ENCODE results near the gene ASB8. TPM values are rescaled to one million over a fixed set of nuclear protein-coding genes. Genes with fewer than 3 reads are reported as not detected.

The ASB8 gene, protein sequence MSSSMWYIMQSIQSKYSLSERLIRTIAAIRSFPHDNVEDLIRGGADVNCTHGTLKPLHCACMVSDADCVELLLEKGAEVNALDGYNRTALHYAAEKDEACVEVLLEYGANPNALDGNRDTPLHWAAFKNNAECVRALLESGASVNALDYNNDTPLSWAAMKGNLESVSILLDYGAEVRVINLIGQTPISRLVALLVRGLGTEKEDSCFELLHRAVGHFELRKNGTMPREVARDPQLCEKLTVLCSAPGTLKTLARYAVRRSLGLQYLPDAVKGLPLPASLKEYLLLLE
- 100 to 1,000 TPM; 134 to 359 (median 210) TPM for total RNA-seq

DNA sequence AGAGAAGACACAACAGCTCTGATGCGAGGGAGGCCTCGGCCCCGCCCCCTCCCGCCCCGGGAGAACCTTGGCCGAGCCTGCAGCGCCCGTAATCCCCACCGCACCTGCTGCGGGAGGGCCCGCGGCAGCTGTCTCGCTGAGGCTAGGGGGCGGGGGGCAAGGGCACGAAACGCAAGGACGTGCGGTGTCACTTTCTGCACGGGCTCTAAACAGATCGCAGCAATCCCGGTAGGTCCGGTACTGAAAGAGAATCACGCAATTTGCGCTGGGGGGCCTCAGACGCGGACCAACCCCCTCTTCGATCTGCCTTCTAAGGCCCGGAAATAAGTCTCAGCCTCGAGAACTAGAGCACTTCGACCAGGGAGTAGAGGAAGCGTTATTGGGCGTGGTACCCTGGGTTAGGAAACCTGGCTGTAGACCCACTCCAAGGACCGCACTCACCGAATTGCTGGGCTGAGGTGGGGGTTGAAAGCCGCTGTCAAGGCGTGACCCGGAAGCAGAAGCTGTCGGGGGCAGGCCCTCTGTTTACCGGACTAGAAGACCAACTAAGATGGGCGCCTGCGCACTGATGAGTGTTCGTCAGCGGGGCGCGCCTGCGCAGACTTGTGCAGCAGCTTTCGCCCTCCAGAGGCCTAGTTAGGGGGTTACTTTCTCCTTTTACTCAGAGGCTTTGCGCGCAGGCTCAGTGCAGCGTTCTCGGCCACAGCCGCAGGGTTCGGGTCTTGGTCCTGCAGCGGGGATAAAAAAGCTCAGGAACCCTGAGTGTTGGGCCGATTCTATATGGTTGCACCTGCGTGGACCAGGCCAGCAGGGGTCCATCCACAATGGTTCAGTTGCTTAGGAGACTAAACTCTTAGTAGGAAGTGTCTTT, at the start of gene ASB8:
Gene ASB8 (minus strand): TSS at position 498 of the 871 bp plus-strand sequence. CDS start 4,019 bp downstream, outside the sequence.
- Histone ChIP-seq H3K36me3 (peaks cover 0 to 10% of the 10 kb centered on the region in 2 donors), H3K4me3 (peak within 1 kb of the TSS; percentile 63 to 82 (median 74)), H3K9me3 (no peaks in the 10 kb centered on the region), H3K27me3 (no peaks in the 10 kb centered on the region), H3K4me1 (peaks cover 54 to 73% of the 10 kb centered on the region in 2 donors), H3K27ac (peak within 1 kb of the TSS; percentile 84 to 98 (median 93))
- in situ Hi-C loops (cut with MboI; ENCODE audit: low sequenced_read_pairs in 4 of 4) (loop anchor here in 1 of 4 donors (5.0 kb wide), 1 partner anchor 40 kb away; the partner anchor contains the start of gene PFKM), intact Hi-C loops (cut with DNase I; ENCODE audit: low total_unique reads) (loop anchor here (2.0 to 10.0 kb wide), 2 partner anchors 38 to 1892 kb away; partner anchors contain the start of genes PFKM and SLC38A1)
- DNase-seq (peak; percentile 98 to 100), ATAC-seq (peak; percentile 78 to 82)
- TF ChIP-seq, protein P1, sequence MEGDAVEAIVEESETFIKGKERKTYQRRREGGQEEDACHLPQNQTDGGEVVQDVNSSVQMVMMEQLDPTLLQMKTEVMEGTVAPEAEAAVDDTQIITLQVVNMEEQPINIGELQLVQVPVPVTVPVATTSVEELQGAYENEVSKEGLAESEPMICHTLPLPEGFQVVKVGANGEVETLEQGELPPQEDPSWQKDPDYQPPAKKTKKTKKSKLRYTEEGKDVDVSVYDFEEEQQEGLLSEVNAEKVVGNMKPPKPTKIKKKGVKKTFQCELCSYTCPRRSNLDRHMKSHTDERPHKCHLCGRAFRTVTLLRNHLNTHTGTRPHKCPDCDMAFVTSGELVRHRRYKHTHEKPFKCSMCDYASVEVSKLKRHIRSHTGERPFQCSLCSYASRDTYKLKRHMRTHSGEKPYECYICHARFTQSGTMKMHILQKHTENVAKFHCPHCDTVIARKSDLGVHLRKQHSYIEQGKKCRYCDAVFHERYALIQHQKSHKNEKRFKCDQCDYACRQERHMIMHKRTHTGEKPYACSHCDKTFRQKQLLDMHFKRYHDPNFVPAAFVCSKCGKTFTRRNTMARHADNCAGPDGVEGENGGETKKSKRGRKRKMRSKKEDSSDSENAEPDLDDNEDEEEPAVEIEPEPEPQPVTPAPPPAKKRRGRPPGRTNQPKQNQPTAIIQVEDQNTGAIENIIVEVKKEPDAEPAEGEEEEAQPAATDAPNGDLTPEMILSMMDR (IDR thresholded peaks at IDR 0.05 in 4 of 5, conservative IDR thresholded peaks at IDR 0.05 in 1 of 5) = peak; percentile 43 to 60 (median 54)
- TF ChIP-seq POLR2A (IDR thresholded peaks at IDR 0.05) = peak; percentile 66 to 82

DNA sequence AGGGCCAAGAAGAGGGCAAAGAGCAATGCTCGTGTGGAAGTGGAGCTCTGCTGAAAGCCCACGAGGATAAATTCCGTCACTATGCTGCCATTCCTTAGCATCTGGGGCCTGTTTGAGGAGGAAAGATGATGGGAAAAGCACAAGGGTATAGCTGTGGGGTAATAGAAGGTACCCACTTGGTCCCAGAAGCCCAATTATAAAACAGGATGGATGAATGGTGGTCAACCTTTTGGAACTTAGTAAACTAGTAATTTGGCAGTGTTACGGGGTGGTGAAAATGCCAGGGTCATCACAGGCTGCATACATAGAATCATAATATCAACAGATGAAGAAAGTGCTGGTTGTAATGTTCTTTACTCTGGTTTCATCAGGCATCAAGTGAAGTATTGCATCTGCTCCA, 45.9 kb upstream of the ASB8 start, which contains the start of gene OR10AD1:
Gene OR10AD1 (minus strand): TSS at position 101 of the 400 bp plus-strand sequence. CDS start 0 bp downstream, at position 101.
- no peak within 1 kb of the TSS for H3K27ac ChIP-seq
- intact Hi-C loops (cut with DNase I; ENCODE audit: low total_unique reads) (no loop called here), in situ Hi-C loops (cut with MboI; ENCODE audit: low sequenced_read_pairs in 4 of 4) (no loop called here)
- no peak for DNase-seq
- H3K4me1 ChIP-seq = peaks cover 12 to 13% of the 10 kb centered on the region in 2 donors
- H3K27me3 ChIP-seq = no peaks in the 10 kb centered on the region
- no peak for ATAC-seq
- H3K4me3 ChIP-seq = no peak within 1 kb of the TSS
- TF ChIP-seq, protein P1 (IDR thresholded peaks at IDR 0.05 in 4 of 5, conservative IDR thresholded peaks at IDR 0.05 in 1 of 5) = no peak
- TF ChIP-seq POLR2A (IDR thresholded peaks at IDR 0.05) = no peak
- peaks cover 0 to 25% of the 10 kb centered on the region in 2 donors for H3K36me3 ChIP-seq
- no peaks in the 10 kb centered on the region for H3K9me3 ChIP-seq

DNA sequence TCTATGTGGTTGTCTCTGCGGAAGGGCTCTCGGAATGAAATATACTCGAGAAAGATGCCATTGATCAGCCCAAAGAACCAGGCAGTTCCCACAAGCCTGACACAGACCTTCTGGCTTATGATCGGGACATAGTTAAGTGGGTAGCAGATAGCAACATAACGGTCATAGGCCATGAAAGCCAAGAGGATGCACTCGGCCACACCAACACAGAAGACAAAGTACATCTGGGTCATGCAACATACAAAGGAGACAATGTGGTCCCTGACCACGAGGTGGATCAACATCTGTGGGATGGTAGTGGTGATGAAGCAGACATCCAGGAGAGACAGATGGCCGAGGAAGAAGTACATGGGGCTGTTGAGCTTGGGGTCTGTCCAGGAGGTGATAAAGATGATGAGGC, 45.5 kb upstream of the ASB8 start:
- Histone ChIP-seq H3K4me3 (no peak overlapping the region), H3K27me3 (no peaks in the 10 kb centered on the region), H3K9me3 (no peaks in the 10 kb centered on the region), H3K27ac (no peak overlapping the region), H3K4me1 (peaks cover 12 to 13% of the 10 kb centered on the region in 2 donors), H3K36me3 (peaks cover 0 to 25% of the 10 kb centered on the region in 2 donors)
- in situ Hi-C loops (cut with MboI; ENCODE audit: low sequenced_read_pairs in 4 of 4) = no loop called here
- ATAC-seq (no peak), DNase-seq (no peak)
- TF ChIP-seq, protein P1 (IDR thresholded peaks at IDR 0.05 in 4 of 5, conservative IDR thresholded peaks at IDR 0.05 in 1 of 5) = no peak
- TF ChIP-seq POLR2A (IDR thresholded peaks at IDR 0.05) = no peak
- intact Hi-C loops (cut with DNase I; ENCODE audit: low total_unique reads) = no loop called here

DNA sequence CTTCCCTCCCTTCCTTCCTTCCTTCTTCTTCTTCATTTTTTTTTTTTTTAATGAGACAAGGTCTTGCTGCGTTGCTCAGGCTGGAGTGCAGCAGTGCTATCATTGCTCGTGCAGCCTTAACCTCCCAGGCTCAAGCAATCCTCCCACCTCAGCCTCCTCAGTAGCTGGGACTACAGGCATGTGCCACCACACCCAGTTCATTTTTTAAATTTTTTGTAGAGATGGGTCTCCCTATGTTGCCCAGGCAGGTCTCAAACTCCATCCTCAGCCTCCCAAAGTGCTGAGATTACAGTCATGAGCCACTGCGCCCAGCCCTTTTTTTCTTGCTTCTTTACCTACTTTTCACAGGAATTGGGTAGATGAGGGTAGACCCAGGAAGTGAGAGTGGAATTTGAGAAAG, 44.2 kb upstream of the ASB8 start:
- intact Hi-C loops (cut with DNase I; ENCODE audit: low total_unique reads) = no loop called here
- ATAC-seq = no peak

More for the DNA sequence above, 44.2 kb upstream of the ASB8 start:
- Histone ChIP-seq H3K4me1 (peaks cover 20% of the 10 kb centered on the region in 2 donors), H3K27ac (peak overlapping the region in 1 of 4 donors; percentile 99), H3K27me3 (no peaks in the 10 kb centered on the region), H3K9me3 (no peaks in the 10 kb centered on the region), H3K36me3 (peaks cover 0 to 21% of the 10 kb centered on the region in 2 donors), H3K4me3 (no peak overlapping the region)
- in situ Hi-C loops (cut with MboI; ENCODE audit: low sequenced_read_pairs in 4 of 4) = no loop called here
- DNase-seq = no peak
- no peak for TF ChIP-seq POLR2A (IDR thresholded peaks at IDR 0.05)
- TF ChIP-seq, protein P1 (IDR thresholded peaks at IDR 0.05 in 4 of 5, conservative IDR thresholded peaks at IDR 0.05 in 1 of 5) = no peak

Measured in gastrocnemius medialis (tissue), 4 donors.